ENCODE measurements around the gene AEBP1. TPM values are rescaled to one million over a fixed set of nuclear protein-coding genes. Genes with fewer than 3 reads are reported as not detected.
A peak's percentile ranks its signal among the peaks of the same experiment; 100 is the strongest.

AEBP1 gene
- total RNA-seq, 6 experiments from 2014 or later = 69.7 to 83.2 (median 76.4) TPM

- TF ChIP-seq CTCF (IDR thresholded peaks at IDR 0.05) = no peak
- DNase-seq = no peak
- Mint-ChIP-seq H3K27me3 (ENCODE audit: insufficient read depth) (no peaks in the 10 kb centered on the region; the same call in 1 of the 2 replicates), H3K4me1 (ENCODE audit: low read depth) (peaks cover 40% of the 10 kb centered on the region), H3K9me3 (no peaks in the 10 kb centered on the region), H3K36me3 (ENCODE audit: low read depth) (no peaks in the 10 kb centered on the region), H3K4me3 (no peak overlapping the region), H3K27ac (no peak overlapping the region)
Observed at GRCh38 chr7:44098092-44099068, 5.8 kb upstream of the AEBP1 start.

- TF ChIP-seq CTCF (IDR thresholded peaks at IDR 0.05) = no peak
- no peaks in the 10 kb centered on the region for H3K9me3 Mint-ChIP-seq
- no peak overlapping the region for H3K4me3 Mint-ChIP-seq
- H3K36me3 Mint-ChIP-seq (ENCODE audit: low read depth) = no peaks in the 10 kb centered on the region
- no peak for DNase-seq
- H3K4me1 Mint-ChIP-seq (ENCODE audit: low read depth) = peaks cover 38% of the 10 kb centered on the region
- H3K27ac Mint-ChIP-seq = peak overlapping the region; percentile 81
- no peaks in the 10 kb centered on the region; the same call in 1 of the 2 replicates for H3K27me3 Mint-ChIP-seq (ENCODE audit: insufficient read depth)
Observed at GRCh38 chr7:44099669-44100068, 4.5 kb upstream of the AEBP1 start.

GRCh38 chr7:44100458-44101302 is 3.5 kb upstream of the AEBP1 start:
- Mint-ChIP-seq H3K9me3 (no peaks in the 10 kb centered on the region), H3K36me3 (ENCODE audit: low read depth) (no peaks in the 10 kb centered on the region), H3K4me1 (ENCODE audit: low read depth) (peaks cover 43% of the 10 kb centered on the region), H3K27me3 (ENCODE audit: insufficient read depth) (no peaks in the 10 kb centered on the region; the same call in 1 of the 2 replicates), H3K4me3 (no peak overlapping the region), H3K27ac (peak overlapping the region; percentile 81)
- peak; percentile 16 for DNase-seq
- TF ChIP-seq CTCF (IDR thresholded peaks at IDR 0.05) = no peak

GRCh38 chr7:44101303-44101965 is 2.7 kb upstream of the AEBP1 start:
- no peaks in the 10 kb centered on the region for H3K36me3 Mint-ChIP-seq (ENCODE audit: low read depth)
- TF ChIP-seq CTCF (IDR thresholded peaks at IDR 0.05) = no peak
- H3K27ac Mint-ChIP-seq = peak overlapping the region; percentile 92
- H3K9me3 Mint-ChIP-seq = no peaks in the 10 kb centered on the region
- no peak overlapping the region for H3K4me3 Mint-ChIP-seq
- DNase-seq = no peak
- H3K27me3 Mint-ChIP-seq (ENCODE audit: insufficient read depth) = no peaks in the 10 kb centered on the region; the same call in 1 of the 2 replicates
- peaks cover 50% of the 10 kb centered on the region for H3K4me1 Mint-ChIP-seq (ENCODE audit: low read depth)

Measured in HFFc6 (cell line).